A549 (cell line): ENCODE results near the gene DUOX2.
"Not testable (repeated sequence)": the region's sequence is repeated elsewhere in the genome, so short reads cannot be mapped to it uniquely, and the experiment has no call there.

Experiments used
- BHLHE40 ChIP-seq: IDR thresholded peaks from 2 replicates; pipeline ENCODE4 v1.6.1; 2012; ENCODE audit warnings: low read depth, low read length, inconsistent platforms
- CEBPB ChIP-seq, 2 experiments: fragments of >200 bp in 1 of 2; sonication (Bioruptor Twin) in 1 of 2; formaldehyde crosslinking in 1 of 2; IDR thresholded peaks; 2 replicates each; pipeline ENCODE4 v1.6.1; 2012 to 2016
- CHD4 ChIP-seq: fragments of 200-600 bp; sonication (generic); IDR thresholded peaks from 2 replicates; pipeline ENCODE4 v1.6.1; 2016; ENCODE audit warnings: antibody characterized with exemption, mild to moderate bottlenecking, borderline replicate concordance
- FOSL2 ChIP-seq, 2 experiments: fragments of 450-650 bp in 1 of 2; fragments of >200 bp in 1 of 2; sonication (Bioruptor Twin) in 1 of 2; formaldehyde crosslinking; IDR thresholded peaks; 2 replicates each; pipeline versions ENCODE4 v1.5.0 to v1.6.1; 2016 to 2020; ENCODE audit warnings: mild to moderate bottlenecking in 1 of 2, moderate library complexity in 1 of 2
- HMGXB4 ChIP-seq: fragments of 250-450 bp; sonication (Bioruptor Pico); IDR thresholded peaks from 2 replicates; pipeline ENCODE4 v1.5.0; 2021; ENCODE audit warnings: mild to moderate bottlenecking, moderate library complexity, borderline replicate concordance
- KDM5A ChIP-seq: fragments of 200-600 bp; sonication (generic); IDR thresholded peaks from 2 replicates; pipeline ENCODE4 v1.6.1; 2016; ENCODE audit warnings: antibody characterized with exemption, mild to moderate bottlenecking
- MAZ ChIP-seq: fragments of 150-350 bp; IDR thresholded peaks from 2 replicates; pipeline ENCODE4 v1.6.1; 2014; ENCODE audit warnings: antibody characterized with exemption, low read depth, low read length, borderline replicate concordance
- NPAS2 ChIP-seq: fragments of 250-450 bp; sonication (Bioruptor Pico); IDR thresholded peaks from 2 replicates; pipeline ENCODE4 v1.8.0; 2022; ENCODE audit warnings: mild to moderate bottlenecking, moderate library complexity, borderline replicate concordance
- RFX5 ChIP-seq: fragments of 450-650 bp; IDR thresholded peaks from 2 replicates; pipeline ENCODE4 v1.7.1; 2014; ENCODE audit warnings: antibody characterized with exemption, mild to moderate bottlenecking, moderate library complexity
- SMC3 ChIP-seq: fragments of >200 bp; sonication (Bioruptor Twin); formaldehyde crosslinking; IDR thresholded peaks from 3 replicates; pipeline ENCODE4 v1.6.1; 2018; ENCODE audit warnings: inconsistent platforms
- TF ChIP-seq, protein P1 (sequence below): fragments of >200 bp; sonication (Bioruptor Twin); formaldehyde crosslinking; IDR thresholded peaks from 3 replicates; pipeline ENCODE4 v1.5.1; 2016

- TF ChIP-seq, protein P1, sequence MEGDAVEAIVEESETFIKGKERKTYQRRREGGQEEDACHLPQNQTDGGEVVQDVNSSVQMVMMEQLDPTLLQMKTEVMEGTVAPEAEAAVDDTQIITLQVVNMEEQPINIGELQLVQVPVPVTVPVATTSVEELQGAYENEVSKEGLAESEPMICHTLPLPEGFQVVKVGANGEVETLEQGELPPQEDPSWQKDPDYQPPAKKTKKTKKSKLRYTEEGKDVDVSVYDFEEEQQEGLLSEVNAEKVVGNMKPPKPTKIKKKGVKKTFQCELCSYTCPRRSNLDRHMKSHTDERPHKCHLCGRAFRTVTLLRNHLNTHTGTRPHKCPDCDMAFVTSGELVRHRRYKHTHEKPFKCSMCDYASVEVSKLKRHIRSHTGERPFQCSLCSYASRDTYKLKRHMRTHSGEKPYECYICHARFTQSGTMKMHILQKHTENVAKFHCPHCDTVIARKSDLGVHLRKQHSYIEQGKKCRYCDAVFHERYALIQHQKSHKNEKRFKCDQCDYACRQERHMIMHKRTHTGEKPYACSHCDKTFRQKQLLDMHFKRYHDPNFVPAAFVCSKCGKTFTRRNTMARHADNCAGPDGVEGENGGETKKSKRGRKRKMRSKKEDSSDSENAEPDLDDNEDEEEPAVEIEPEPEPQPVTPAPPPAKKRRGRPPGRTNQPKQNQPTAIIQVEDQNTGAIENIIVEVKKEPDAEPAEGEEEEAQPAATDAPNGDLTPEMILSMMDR = not testable (repeated sequence)
- not testable (repeated sequence) for TF ChIP-seq RFX5; KDM5A; SMC3; FOSL2 (IDR thresholded peaks at IDR 0.05); FOSL2 (CRISPR knock-in tag; IDR thresholded peaks at IDR 0.05); MAZ; HMGXB4 (CRISPR knock-in tag); CHD4; BHLHE40; NPAS2 (CRISPR knock-in tag); CEBPB (IDR thresholded peaks at IDR 0.05)
Observed at GRCh38 chr15:45048449-45048793, 65.6 kb downstream of the DUOX2 start.
